OCI-LY7 (cell line): ENCODE data around the gene NMT1.

ENCODE experiments used
- EZH2phosphoT487 ChIP-seq: fragments of 200-600 bp; sonication (generic); IDR thresholded peaks from 2 replicates; pipeline ENCODE4 v1.6.1; 2018; ENCODE audit warnings: low read depth, borderline replicate concordance, mild to moderate bottlenecking, mixed run types, antibody characterized with exemption, low read length, moderate library complexity, mixed read lengths
- TF ChIP-seq, protein P1 (sequence below): fragments of 200-600 bp; sonication (generic); conservative IDR thresholded peaks from 2 replicates; pipeline ENCODE4 v1.5.1; 2014; ENCODE audit warnings: mild to moderate bottlenecking, antibody characterized with exemption, low read length, moderate library complexity, mixed read lengths

DNA sequence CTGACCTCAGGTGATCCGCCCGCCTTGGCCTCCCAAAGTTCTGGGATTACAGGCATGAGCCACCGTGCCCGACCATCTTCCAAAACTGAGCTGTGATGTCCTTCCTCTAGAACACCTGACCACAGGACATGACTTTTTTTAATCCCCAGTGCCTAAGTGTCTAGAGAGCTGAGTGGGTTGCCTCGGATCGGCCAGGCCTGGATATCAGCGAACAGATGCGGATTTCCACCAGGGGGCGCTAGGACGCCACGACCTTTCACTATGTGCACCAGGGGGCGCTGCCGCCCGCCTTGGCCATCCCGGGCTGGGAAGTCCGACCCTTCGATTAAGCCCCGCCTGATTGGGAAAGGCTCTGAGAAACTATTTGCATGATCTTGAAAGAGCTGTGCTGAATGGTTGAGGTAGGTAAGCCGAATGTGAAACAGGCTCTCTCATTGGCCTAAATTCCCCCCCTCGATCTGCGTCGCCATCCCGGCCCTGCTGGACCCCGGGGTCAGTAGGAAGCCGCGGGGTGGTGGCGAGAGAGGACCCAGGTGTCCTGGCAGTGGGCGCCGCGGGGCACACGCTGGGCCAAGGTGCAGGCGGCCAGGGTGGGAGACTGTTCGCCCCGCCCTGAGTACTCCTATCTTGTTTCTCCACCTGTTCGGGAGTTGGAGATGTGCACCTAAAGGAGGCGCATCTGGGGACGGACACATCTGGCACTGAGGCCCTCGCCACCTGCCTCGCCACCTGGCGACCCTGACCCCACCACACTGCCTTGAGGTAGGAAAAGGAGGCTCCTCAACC is 74.3 kb downstream of the NMT1 start, which contains the start of gene ACBD4:
- TF ChIP-seq, protein P1, sequence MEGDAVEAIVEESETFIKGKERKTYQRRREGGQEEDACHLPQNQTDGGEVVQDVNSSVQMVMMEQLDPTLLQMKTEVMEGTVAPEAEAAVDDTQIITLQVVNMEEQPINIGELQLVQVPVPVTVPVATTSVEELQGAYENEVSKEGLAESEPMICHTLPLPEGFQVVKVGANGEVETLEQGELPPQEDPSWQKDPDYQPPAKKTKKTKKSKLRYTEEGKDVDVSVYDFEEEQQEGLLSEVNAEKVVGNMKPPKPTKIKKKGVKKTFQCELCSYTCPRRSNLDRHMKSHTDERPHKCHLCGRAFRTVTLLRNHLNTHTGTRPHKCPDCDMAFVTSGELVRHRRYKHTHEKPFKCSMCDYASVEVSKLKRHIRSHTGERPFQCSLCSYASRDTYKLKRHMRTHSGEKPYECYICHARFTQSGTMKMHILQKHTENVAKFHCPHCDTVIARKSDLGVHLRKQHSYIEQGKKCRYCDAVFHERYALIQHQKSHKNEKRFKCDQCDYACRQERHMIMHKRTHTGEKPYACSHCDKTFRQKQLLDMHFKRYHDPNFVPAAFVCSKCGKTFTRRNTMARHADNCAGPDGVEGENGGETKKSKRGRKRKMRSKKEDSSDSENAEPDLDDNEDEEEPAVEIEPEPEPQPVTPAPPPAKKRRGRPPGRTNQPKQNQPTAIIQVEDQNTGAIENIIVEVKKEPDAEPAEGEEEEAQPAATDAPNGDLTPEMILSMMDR, result peak; percentile 100
- TF ChIP-seq EZH2phosphoT487, result no peak
